ENCODE measurements around the gene PAFAH1B1.
"Not testable (repeated sequence)": the region's sequence is repeated elsewhere in the genome, so short reads cannot be mapped to it uniquely, and the experiment has no call there.

PAFAH1B1 gene

GRCh38 chr17:2690165-2691068, 97.0 kb downstream of the PAFAH1B1 start:
- no peak for DNase-seq (ENCODE audit: low spot score)

- no peak for DNase-seq (ENCODE audit: low spot score)
These were observed 97.8 kb downstream of the PAFAH1B1 start for GRCh38 chr17:2691069-2691871.

- no peak for DNase-seq (ENCODE audit: low spot score)
These were observed 98.7 kb downstream of the PAFAH1B1 start for GRCh38 chr17:2691965-2692780.

GRCh38 chr17:2692781-2693135, 99.3 kb downstream of the PAFAH1B1 start:
- no peak for DNase-seq (ENCODE audit: low spot score)

DNA sequence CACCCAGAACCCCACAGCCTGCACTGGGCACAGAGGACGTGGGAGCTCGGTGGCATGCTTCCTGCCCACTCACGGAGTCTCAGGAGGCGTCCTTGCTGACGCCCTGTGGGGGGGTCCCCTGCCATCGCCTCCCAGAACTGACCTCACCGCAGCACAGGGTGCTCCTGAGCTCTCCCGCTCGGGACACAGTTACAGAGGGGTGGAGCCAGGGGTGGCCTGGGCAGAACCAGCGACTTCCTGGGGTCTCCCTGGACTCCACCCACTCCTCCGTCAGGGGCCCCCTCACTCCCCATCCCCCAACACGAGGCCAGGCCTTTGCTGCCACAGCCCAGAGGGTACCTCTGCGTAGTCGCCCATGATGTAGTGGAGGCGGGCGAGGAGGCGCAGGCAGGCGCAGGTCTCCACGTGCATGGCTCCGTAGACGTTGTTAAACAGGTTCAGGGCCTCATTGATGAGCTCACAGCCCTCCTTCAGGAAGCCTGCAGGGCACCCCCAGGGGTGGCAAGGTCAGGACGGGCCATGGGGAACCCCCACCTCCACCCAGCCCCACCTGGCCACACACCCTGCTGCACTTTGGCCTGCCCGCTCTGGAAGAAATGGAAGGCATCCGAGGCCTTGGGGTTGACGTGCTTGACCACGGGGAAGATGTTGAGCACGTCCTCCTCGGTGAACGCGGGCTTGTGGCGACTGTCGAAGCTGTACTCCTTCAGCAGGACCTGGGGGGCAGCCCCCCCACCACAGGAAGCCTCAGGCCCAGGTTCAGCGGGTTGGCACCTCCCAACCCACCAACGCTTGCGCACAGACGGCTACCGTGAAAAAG, 100.3 kb downstream of the PAFAH1B1 start:
- DNase-seq (ENCODE audit: low spot score): no peak

DNA sequence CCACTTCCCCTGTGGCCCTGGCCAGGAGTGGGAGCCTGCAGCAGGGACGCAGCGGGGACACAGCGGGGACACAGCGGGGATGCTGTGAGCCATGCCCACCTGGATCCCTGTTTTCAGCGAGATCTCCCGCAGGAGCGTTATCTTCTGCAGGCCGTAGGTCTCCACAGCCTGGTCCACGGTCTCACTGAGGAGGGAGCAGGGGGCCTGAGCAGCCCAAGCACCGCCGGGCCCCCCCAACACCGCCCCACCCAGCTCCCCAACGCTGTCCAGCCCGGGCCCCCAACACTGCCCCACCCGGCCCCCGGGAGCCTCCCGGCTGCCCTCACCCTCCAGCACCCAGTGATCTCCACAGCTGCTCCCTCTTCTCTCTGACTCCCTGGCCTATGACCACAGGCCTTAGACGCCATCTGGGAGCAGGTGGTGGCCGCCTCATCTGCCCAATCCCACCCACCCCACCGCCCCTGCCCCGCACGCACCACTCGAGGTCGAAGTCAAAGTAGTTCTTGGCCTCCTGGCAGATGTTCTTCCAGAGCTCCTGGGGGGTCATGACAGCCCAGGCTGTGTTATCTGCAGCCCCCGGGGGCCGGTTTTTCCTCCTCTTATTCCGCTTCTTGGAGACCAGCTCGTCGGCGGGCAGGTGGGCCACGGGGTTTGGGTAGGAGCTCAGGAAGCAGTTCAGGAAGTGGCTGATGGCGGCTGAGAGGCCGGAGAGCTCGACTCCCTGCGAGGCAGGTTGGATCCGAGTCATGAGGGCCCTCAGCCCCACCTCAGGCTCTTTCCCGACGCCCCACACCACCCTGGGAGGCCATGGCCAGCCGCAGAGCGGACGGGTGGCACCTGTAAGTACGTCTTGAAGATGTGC, 101.2 kb downstream of the PAFAH1B1 start:
- no peak for DNase-seq (ENCODE audit: low spot score)

DNA sequence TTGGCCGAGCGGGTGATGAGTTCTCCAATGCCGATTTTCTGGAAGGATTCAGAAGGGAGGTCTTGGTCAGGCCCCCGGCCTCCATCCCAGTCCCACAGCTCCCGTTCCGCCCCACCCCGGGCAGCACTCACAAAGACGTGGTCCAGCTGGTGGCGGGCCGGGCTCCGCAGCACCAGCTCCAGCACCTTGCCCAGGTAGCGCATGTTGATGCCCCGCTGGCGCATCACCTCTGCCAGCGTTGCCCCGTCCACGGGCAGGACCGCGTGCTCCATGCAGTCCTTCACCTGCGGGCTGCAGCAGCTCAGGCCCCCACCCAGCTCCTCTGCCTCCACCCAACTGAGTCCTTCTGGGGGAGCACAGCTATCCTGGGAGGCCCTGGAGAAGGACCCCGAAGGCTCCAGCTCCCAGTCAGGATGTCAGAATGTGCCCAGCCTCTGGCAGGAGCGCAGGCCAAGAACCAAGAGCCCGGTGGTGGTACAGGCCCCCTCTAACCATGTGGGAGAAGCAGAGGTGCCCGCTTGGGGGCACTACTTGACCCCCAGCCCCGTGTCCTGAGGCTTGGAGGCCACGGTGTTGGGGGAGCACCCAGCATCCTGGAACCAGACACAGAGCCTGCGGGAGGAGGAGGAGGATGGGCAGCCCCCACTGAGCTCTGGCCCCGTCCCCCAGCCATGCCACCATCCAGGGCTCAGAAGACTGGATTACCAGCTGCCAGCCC, 101.9 kb downstream of the PAFAH1B1 start:
- DNase-seq (ENCODE audit: low spot score): no peak

GRCh38 chr17:2695961-2696760, 102.7 kb downstream of the PAFAH1B1 start:
- no peak for DNase-seq (ENCODE audit: low spot score)

GRCh38 chr17:2697611-2698162, 104.2 kb downstream of the PAFAH1B1 start:
- no peak for DNase-seq (ENCODE audit: low spot score)

- not testable (repeated sequence) for DNase-seq (ENCODE audit: low spot score)
These were observed 105.9 kb downstream of the PAFAH1B1 start for GRCh38 chr17:2699216-2699805.

GRCh38 chr17:2700030-2700490, 106.6 kb downstream of the PAFAH1B1 start:
- DNase-seq (ENCODE audit: low spot score): no peak

- no peak for DNase-seq (ENCODE audit: low spot score)
These were observed 107.2 kb downstream of the PAFAH1B1 start for GRCh38 chr17:2700491-2701141.

DNA sequence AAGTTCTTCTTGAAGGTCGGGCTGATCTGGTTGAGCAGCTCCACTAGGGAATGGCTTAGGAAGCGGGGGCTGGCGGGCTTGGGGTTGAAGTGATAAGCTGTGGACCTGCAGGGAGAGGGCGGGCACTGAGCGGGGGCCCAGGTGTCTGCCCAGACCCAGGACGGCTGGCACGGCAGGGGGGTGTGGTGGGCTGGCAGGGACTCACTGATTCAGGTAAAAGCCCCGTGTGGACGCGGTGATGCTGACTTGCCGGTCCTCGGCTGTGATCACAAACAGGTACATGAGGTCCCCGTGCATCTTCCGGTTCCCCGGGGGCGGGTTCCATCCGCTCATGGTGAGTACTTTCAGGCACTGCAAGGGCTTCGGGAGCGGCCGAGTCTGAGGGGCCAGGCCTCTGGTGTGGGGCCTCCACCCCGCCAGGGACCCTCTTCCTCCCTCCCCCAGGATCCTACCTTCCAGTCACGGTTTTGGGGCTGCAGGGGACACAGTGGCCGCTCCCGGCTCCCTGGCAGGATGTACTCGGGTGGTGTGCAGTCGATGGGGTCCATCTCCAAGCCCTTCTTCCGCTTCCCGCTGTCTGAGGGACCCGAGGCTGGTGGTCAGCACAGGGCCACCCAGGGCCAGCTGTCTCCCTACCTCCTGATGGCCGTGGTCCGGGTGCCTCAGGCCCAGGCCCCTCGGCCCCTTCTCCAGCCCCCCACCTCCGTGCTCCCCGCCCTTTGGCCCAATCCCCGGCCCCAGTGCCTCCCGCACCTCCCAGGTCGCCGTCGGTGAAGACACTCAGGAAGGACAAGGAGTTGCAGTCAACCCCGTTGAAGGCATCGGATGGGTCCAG, 107.9 kb downstream of the PAFAH1B1 start:
- DNase-seq (ENCODE audit: low spot score): no peak

GRCh38 chr17:2701996-2702741, 108.7 kb downstream of the PAFAH1B1 start:
- no peak for DNase-seq (ENCODE audit: low spot score)

GRCh38 chr17:2703181-2703580, 109.7 kb downstream of the PAFAH1B1 start:
- DNase-seq (ENCODE audit: low spot score): no peak

DNA sequence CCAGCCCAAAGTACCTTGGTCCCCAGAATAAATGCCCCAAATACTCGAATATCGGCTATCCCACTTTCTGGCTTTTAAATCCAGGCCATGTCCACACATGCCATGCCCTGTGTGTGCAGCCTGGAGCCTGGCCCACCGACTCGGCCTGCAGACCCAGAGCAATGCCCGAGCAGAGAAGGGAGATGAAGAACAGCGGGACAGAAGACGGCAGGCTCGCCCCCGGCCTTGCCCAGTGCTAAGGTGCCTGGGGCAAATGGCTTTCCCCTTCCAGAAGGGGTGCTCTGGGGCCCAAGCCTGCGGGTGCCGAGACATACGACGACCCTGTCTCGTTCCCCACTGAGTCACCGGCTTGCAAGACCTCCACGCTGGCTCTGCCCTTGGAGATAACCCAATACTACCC, 110.2 kb downstream of the PAFAH1B1 start:
- no peak for DNase-seq (ENCODE audit: low spot score)

All from kidney tubule cell (primary cell).